Neural cell (in vitro differentiated cells): ENCODE results near the gene RANBP9. TPM values are rescaled to one million over a fixed set of nuclear protein-coding genes. Genes with fewer than 3 reads are reported as not detected.

Source experiments
- H2AFZ ChIP-seq: fragments of 200-600, 300-800 bp; sonication (generic), shearing (Covaris generic); 2 replicates; pipeline ENCODE4 v1.6.0; 2014; ENCODE audit warnings: low read depth, mild to moderate bottlenecking, antibody characterized with exemption, low read length, moderate library complexity
- H3F3A ChIP-seq: fragments of 200-600 bp; shearing (Covaris generic); 2 replicates; pipeline ENCODE4 v1.6.1; 2016; ENCODE audit warnings: mild to moderate bottlenecking, moderate library complexity, mixed read lengths, antibody characterized with exemption, low read length; ENCODE audit not compliant: insufficient read depth, poor library complexity, severe bottlenecking
- H3K27ac ChIP-seq: fragments of 200-600, 300-800 bp; sonication (generic), shearing (Covaris generic); 2 replicates; pipeline ENCODE4 v1.5.1; 2014; ENCODE audit warnings: mild to moderate bottlenecking, low read length, moderate library complexity
- H3K27me3 ChIP-seq: fragments of 300-800, 200-600 bp; sonication (generic), shearing (Covaris generic); 2 replicates; pipeline ENCODE4 v1.6.0; 2014; ENCODE audit warnings: mild to moderate bottlenecking, low read depth, low read length, moderate library complexity; ENCODE audit not compliant: insufficient read depth
- H3K36me3 ChIP-seq: fragments of 300-800, 200-600 bp; sonication (generic), shearing (Covaris generic); 2 replicates; pipeline ENCODE4 v1.5.1; 2014; ENCODE audit warnings: mild to moderate bottlenecking, antibody characterized with exemption, low read length, moderate library complexity; ENCODE audit not compliant: insufficient read depth
- H3K4me2 ChIP-seq: fragments of 300-800, 200-600 bp; sonication (generic), shearing (Covaris generic); 2 replicates; pipeline ENCODE4 v1.6.0; 2014; ENCODE audit warnings: mild to moderate bottlenecking, low read length
- H3K4me3 ChIP-seq: fragments of 300-800, 200-600 bp; sonication (generic), shearing (Covaris generic); 2 replicates; pipeline ENCODE4 v1.5.1; 2014; ENCODE audit warnings: mild to moderate bottlenecking, low read length, moderate library complexity
- H3K79me2 ChIP-seq: fragments of 200-600 bp; shearing (Covaris generic); replicated peaks from 2 replicates; pipeline ENCODE4 v1.6.0; 2014; ENCODE audit warnings: mild to moderate bottlenecking, low read length, moderate library complexity; ENCODE audit not compliant: insufficient read depth
- H3K9ac ChIP-seq: fragments of 300-800, 200-600 bp; sonication (generic), shearing (Covaris generic); 2 replicates; pipeline ENCODE4 v1.6.1; 2016; ENCODE audit warnings: mild to moderate bottlenecking, low read length, mixed read lengths
- H3K9me2 ChIP-seq: fragments of 200-600 bp; shearing (Covaris generic); 2 replicates; pipeline ENCODE4 v1.6.1; 2016; ENCODE audit warnings: mild to moderate bottlenecking, low read length, mixed read lengths; ENCODE audit not compliant: insufficient read depth
- H3K9me3 ChIP-seq: fragments of 200-600, 300-800 bp; sonication (generic), shearing (Covaris generic); 2 replicates; pipeline ENCODE4 v1.6.1; 2016; ENCODE audit warnings: mild to moderate bottlenecking, mixed run types, low read length, moderate library complexity, mixed read lengths
- H4K20me1 ChIP-seq: fragments of 200-600 bp; shearing (Covaris generic); 2 replicates; pipeline ENCODE4 v1.6.1; 2016; ENCODE audit warnings: mild to moderate bottlenecking, mixed run types; ENCODE audit not compliant: insufficient read depth
- EP300 ChIP-seq: fragments of 450-650 bp; conservative IDR thresholded peaks from 2 replicates; pipeline ENCODE4 v1.6.1; 2014; ENCODE audit warnings: antibody characterized with exemption, mild to moderate bottlenecking, moderate library complexity; ENCODE audit not compliant: poor library complexity, severe bottlenecking
- EZH2 ChIP-seq: fragments of 200-600, 300-800 bp; shearing (Covaris generic), sonication (generic); IDR thresholded peaks from 2 replicates; pipeline ENCODE4 v1.6.1; 2014; ENCODE audit warnings: antibody characterized with exemption, low read length, borderline replicate concordance, mild to moderate bottlenecking; ENCODE audit not compliant: insufficient read depth, poor library complexity, severe bottlenecking
- MXI1 ChIP-seq: fragments of 450-650 bp; conservative IDR thresholded peaks from 2 replicates; pipeline ENCODE4 v1.6.1; 2014; ENCODE audit warnings: antibody characterized with exemption, mild to moderate bottlenecking; ENCODE audit not compliant: poor library complexity, severe bottlenecking
- POLR2AphosphoS5 ChIP-seq: IDR thresholded peaks from 2 replicates; pipeline ENCODE4 v1.6.1; 2012
- RAD21 ChIP-seq: fragments of 450-650 bp; conservative IDR thresholded peaks from 2 replicates; pipeline ENCODE4 v1.6.1; 2014; ENCODE audit warnings: antibody characterized with exemption, mild to moderate bottlenecking, moderate library complexity
- SMC3 ChIP-seq: fragments of 450-650 bp; conservative IDR thresholded peaks from 2 replicates; pipeline ENCODE4 v1.6.1; 2014; ENCODE audit warnings: antibody characterized with exemption, mild to moderate bottlenecking, moderate library complexity; ENCODE audit not compliant: poor library complexity
- TAF1 ChIP-seq: IDR thresholded peaks from 2 replicates; pipeline ENCODE4 v1.6.1; 2012; ENCODE audit warnings: low read depth
- polyA plus RNA-seq: library from polyadenylated mRNA; depleted of rRNA; stranded (reverse); fragments of >200 nt; gene quantifications from 2 replicates; pipeline ENCODE4 v1.2.3, GENCODE V29; 2014
- TF ChIP-seq, protein P1 (sequence below): IDR thresholded peaks from 2 replicates; pipeline ENCODE4 v1.6.1; 2012; ENCODE audit warnings: borderline replicate concordance
- TF ChIP-seq, protein P2 (sequence below): fragments of 450-650 bp; IDR thresholded peaks from 2 replicates; pipeline ENCODE4 v1.5.1; 2014; ENCODE audit warnings: antibody characterized with exemption, mild to moderate bottlenecking, moderate library complexity; ENCODE audit not compliant: poor library complexity, severe bottlenecking

The RANBP9 gene
- polyA plus RNA-seq, 1 donor from 2014 or later, result 52.2 TPM

DNA sequence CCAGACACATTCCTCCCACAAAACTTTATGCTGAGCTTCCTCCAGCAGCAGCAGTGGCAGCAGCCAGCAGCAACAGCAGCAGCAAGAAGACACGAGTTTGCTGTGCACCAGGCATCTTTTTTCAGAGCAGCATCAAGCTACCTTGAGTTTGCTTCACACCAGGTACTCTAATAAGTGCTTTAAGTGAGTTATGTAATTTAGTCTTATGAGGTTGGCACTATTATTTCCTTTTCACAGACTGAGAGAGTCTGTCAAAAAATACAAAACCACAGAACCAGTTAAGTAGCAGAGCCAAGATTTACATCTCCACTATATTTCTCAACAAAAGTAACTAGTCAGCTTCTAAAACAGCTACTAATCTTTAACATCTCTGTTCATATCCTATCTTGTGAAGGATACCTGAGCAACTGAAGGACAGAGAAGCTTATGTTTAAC lies 23.7 kb downstream of the RANBP9 start:
- TF ChIP-seq POLR2AphosphoS5, result no peak
- TF ChIP-seq SMC3, result no peak
- TF ChIP-seq, protein P1, sequence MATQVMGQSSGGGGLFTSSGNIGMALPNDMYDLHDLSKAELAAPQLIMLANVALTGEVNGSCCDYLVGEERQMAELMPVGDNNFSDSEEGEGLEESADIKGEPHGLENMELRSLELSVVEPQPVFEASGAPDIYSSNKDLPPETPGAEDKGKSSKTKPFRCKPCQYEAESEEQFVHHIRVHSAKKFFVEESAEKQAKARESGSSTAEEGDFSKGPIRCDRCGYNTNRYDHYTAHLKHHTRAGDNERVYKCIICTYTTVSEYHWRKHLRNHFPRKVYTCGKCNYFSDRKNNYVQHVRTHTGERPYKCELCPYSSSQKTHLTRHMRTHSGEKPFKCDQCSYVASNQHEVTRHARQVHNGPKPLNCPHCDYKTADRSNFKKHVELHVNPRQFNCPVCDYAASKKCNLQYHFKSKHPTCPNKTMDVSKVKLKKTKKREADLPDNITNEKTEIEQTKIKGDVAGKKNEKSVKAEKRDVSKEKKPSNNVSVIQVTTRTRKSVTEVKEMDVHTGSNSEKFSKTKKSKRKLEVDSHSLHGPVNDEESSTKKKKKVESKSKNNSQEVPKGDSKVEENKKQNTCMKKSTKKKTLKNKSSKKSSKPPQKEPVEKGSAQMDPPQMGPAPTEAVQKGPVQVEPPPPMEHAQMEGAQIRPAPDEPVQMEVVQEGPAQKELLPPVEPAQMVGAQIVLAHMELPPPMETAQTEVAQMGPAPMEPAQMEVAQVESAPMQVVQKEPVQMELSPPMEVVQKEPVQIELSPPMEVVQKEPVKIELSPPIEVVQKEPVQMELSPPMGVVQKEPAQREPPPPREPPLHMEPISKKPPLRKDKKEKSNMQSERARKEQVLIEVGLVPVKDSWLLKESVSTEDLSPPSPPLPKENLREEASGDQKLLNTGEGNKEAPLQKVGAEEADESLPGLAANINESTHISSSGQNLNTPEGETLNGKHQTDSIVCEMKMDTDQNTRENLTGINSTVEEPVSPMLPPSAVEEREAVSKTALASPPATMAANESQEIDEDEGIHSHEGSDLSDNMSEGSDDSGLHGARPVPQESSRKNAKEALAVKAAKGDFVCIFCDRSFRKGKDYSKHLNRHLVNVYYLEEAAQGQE, result no peak
- no peak for TF ChIP-seq EZH2
- TF ChIP-seq RAD21, result no peak
- TF ChIP-seq TAF1, result no peak
- TF ChIP-seq, protein P2, sequence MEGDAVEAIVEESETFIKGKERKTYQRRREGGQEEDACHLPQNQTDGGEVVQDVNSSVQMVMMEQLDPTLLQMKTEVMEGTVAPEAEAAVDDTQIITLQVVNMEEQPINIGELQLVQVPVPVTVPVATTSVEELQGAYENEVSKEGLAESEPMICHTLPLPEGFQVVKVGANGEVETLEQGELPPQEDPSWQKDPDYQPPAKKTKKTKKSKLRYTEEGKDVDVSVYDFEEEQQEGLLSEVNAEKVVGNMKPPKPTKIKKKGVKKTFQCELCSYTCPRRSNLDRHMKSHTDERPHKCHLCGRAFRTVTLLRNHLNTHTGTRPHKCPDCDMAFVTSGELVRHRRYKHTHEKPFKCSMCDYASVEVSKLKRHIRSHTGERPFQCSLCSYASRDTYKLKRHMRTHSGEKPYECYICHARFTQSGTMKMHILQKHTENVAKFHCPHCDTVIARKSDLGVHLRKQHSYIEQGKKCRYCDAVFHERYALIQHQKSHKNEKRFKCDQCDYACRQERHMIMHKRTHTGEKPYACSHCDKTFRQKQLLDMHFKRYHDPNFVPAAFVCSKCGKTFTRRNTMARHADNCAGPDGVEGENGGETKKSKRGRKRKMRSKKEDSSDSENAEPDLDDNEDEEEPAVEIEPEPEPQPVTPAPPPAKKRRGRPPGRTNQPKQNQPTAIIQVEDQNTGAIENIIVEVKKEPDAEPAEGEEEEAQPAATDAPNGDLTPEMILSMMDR, result no peak
- no peak for TF ChIP-seq MXI1
- TF ChIP-seq EP300, result no peak
- no peak overlapping the region for H2AFZ ChIP-seq
- peaks cover 35% of the 10 kb centered on the region for H3K79me2 ChIP-seq
- H3F3A ChIP-seq, result no peaks in the 10 kb centered on the region
- H3K4me3 ChIP-seq, result no peak overlapping the region
- no peaks in the 10 kb centered on the region for H3K9me2 ChIP-seq
- H3K4me2 ChIP-seq, result no peak overlapping the region
- H4K20me1 ChIP-seq, result no peaks in the 10 kb centered on the region
- H3K9ac ChIP-seq, result no peak overlapping the region
- H3K36me3 ChIP-seq, result peaks cover 5% of the 10 kb centered on the region
- H3K27ac ChIP-seq, result no peak overlapping the region
- H3K9me3 ChIP-seq, result no peaks in the 10 kb centered on the region
- no peaks in the 10 kb centered on the region for H3K27me3 ChIP-seq

DNA sequence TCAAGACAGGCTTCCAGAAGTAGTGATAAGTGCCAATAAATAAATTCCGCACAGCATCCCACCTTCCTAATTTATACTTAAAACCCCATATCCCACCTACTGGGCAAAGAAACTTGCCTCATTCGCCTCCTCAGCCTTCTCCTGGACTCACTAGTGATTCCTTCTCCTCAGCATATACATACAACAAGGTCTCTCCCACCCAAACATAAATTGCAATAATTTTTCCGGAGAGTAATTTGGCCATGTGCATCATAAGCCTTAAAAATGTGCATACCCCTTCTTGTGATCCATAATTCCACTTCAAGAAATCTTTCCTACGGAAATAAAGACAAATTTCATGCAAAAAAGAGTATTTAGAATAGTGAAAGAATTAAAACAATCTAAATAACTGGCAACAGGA lies 26.8 kb downstream of the RANBP9 start:
- H3K9ac ChIP-seq, result no peak overlapping the region

More for the DNA sequence above, 26.8 kb downstream of the RANBP9 start:
- Histone ChIP-seq H2AFZ (no peak overlapping the region), H3K4me3 (no peak overlapping the region), H3K36me3 (peaks cover 4% of the 10 kb centered on the region), H3K4me2 (no peak overlapping the region), H3K79me2 (peaks cover 44% of the 10 kb centered on the region), H3K9me3 (no peaks in the 10 kb centered on the region), H3K27me3 (no peaks in the 10 kb centered on the region), H3F3A (no peaks in the 10 kb centered on the region), H4K20me1 (no peaks in the 10 kb centered on the region), H3K9me2 (no peaks in the 10 kb centered on the region), H3K27ac (no peak overlapping the region)
- TF ChIP-seq MXI1, result no peak
- no peak for TF ChIP-seq EP300
- TF ChIP-seq RAD21, result no peak
- no peak for TF ChIP-seq EZH2
- TF ChIP-seq, protein P2, result no peak
- no peak for TF ChIP-seq TAF1
- TF ChIP-seq POLR2AphosphoS5, result no peak
- no peak for TF ChIP-seq SMC3
